Fibroblast of gingiva (primary cell): ENCODE measurements around the gene CNNM2.
A peak's percentile ranks its signal among the peaks of the same experiment; 100 is the strongest.
"Not testable (repeated sequence)": the region's sequence is repeated elsewhere in the genome, so short reads cannot be mapped to it uniquely, and the experiment has no call there.

Experiments
- DNase-seq: peaks from one replicate; pipeline ENCODE4 v3.0.0-alpha.2; 2011; ENCODE audit warnings: low read depth

CNNM2 gene

GRCh38 chr10:102926842-102927241, 8.7 kb downstream of the CNNM2 start:
- DNase-seq = no peak

GRCh38 chr10:102927311-102928010, 9.4 kb downstream of the CNNM2 start:
- DNase-seq = no peak

GRCh38 chr10:102928442-102928841, 10.3 kb downstream of the CNNM2 start:
- DNase-seq = not testable (repeated sequence)

GRCh38 chr10:102930720-102931119, 12.6 kb downstream of the CNNM2 start:
- no peak for DNase-seq

GRCh38 chr10:102931643-102932042, 13.5 kb downstream of the CNNM2 start:
- DNase-seq = no peak

- DNase-seq = no peak
Measured at GRCh38 chr10:102935505-102935904, 17.4 kb downstream of the CNNM2 start.

GRCh38 chr10:102935939-102936605, 18.0 kb downstream of the CNNM2 start:
- DNase-seq = no peak

- DNase-seq = no peak
Measured at GRCh38 chr10:102941401-102941800, 23.3 kb downstream of the CNNM2 start.

- no peak for DNase-seq
Measured at GRCh38 chr10:102945449-102945848, 27.4 kb downstream of the CNNM2 start.

- DNase-seq = no peak
Measured at GRCh38 chr10:102945962-102946361, 27.9 kb downstream of the CNNM2 start.

GRCh38 chr10:102946992-102947391, 28.9 kb downstream of the CNNM2 start:
- no peak for DNase-seq

GRCh38 chr10:102948176-102948575, 30.1 kb downstream of the CNNM2 start:
- no peak for DNase-seq

- no peak for DNase-seq
Measured at GRCh38 chr10:102948786-102949185, 30.7 kb downstream of the CNNM2 start.

GRCh38 chr10:102949916-102950315, 31.8 kb downstream of the CNNM2 start:
- no peak for DNase-seq

- DNase-seq = no peak
Measured at GRCh38 chr10:102951316-102951715, 33.2 kb downstream of the CNNM2 start.

- no peak for DNase-seq
Measured at GRCh38 chr10:102959360-102959759, 41.3 kb downstream of the CNNM2 start.

- no peak for DNase-seq
Measured at GRCh38 chr10:102960157-102960556, 42.1 kb downstream of the CNNM2 start.

GRCh38 chr10:102962267-102962666, 44.2 kb downstream of the CNNM2 start:
- no peak for DNase-seq

- DNase-seq = peak; percentile 10
Measured at GRCh38 chr10:102962951-102963755, 45.1 kb downstream of the CNNM2 start.

GRCh38 chr10:102963756-102964025, 45.6 kb downstream of the CNNM2 start:
- DNase-seq = no peak

- DNase-seq = not testable (repeated sequence)
Measured at GRCh38 chr10:102964064-102964463, 46.0 kb downstream of the CNNM2 start.

GRCh38 chr10:102964713-102965112, 46.6 kb downstream of the CNNM2 start:
- DNase-seq = no peak

- no peak for DNase-seq
Measured at GRCh38 chr10:102965311-102965851, 47.3 kb downstream of the CNNM2 start.
